ENCODE measurements around the gene SOD1.

- no peak for TF ChIP-seq CTCF (IDR thresholded peaks at IDR 0.05)
- TF ChIP-seq POLR2A (IDR thresholded peaks at IDR 0.05): no peak
- TF ChIP-seq POLR2AphosphoS5 (IDR thresholded peaks at IDR 0.05): no peak
- TF ChIP-seq EP300 (IDR thresholded peaks at IDR 0.05): no peak
These were observed 22.6 kb upstream of the SOD1 start for GRCh38 chr21:31636874-31637273.
